Measurements from ENCODE around the gene ABHD12.
"Not testable (repeated sequence)": the region's sequence is repeated elsewhere in the genome, so short reads cannot be mapped to it uniquely, and the experiment has no call there.

ABHD12 gene

GRCh38 chr20:25353747-25354705, 36.6 kb downstream of the ABHD12 start:
- FAIRE-seq (no peak), DNase-seq (ENCODE audit: insufficient read length, low spot score) (no peak)
- TF ChIP-seq POLR2A (IDR thresholded peaks at IDR 0.05; ENCODE audit: low read depth, low read length): no peak

- no peak for TF ChIP-seq POLR2A (IDR thresholded peaks at IDR 0.05; ENCODE audit: low read depth, low read length)
- FAIRE-seq: no peak
- DNase-seq (ENCODE audit: insufficient read length, low spot score): no peak
These were observed 37.3 kb downstream of the ABHD12 start for GRCh38 chr20:25353353-25353746.

- no peak for TF ChIP-seq POLR2A (IDR thresholded peaks at IDR 0.05; ENCODE audit: low read depth, low read length)
- no peak for FAIRE-seq
These were observed 37.9 kb downstream of the ABHD12 start for GRCh38 chr20:25352746-25353145.

DNA sequence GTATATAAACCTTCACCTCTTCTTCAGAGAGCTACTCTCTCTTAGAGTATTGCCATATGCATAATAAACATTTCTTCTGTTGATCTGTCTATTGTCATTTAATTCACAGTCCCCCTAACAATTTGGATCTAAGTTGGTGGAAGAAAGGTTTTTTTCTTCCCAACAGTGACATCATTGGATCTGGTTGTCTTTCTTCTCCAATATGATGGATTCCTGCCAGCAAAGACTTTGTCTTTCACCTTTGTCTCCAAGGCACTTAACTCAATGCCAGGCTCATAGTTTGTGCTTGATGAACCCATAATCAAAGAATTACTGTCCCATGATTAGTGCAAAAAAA, 39.6 kb downstream of the ABHD12 start:
- no peak for DNase-seq (ENCODE audit: insufficient read length, low spot score)
- no peak for TF ChIP-seq POLR2A (IDR thresholded peaks at IDR 0.05; ENCODE audit: low read depth, low read length)
- FAIRE-seq: no peak

More at GRCh38 chr20:25352746-25353145, 37.9 kb downstream of the ABHD12 start:
- no peak for DNase-seq (ENCODE audit: insufficient read length, low spot score)

- DNase-seq (ENCODE audit: insufficient read length, low spot score) (no peak), FAIRE-seq (no peak)
- no peak for TF ChIP-seq POLR2A (IDR thresholded peaks at IDR 0.05; ENCODE audit: low read depth, low read length)
These were observed 44.3 kb downstream of the ABHD12 start for GRCh38 chr20:25346349-25346748.

DNA sequence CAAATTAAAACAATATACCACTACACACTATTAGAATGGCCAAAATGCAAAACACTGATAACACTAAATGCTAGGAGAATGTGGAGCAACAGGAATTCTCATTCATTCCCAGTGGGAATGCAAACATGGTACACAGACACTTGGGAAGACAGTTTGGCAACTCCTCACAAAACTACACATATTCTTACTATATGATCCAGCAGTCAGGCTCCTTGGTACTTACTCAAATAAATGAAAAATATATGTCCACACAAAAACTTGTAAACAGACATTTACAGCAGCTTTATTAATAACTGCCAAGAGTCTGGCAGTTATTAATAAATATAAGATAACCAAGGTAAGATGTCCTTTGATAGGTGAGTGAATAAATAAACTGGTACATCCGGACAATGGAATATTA, 44.9 kb downstream of the ABHD12 start:
- FAIRE-seq (no peak), DNase-seq (ENCODE audit: insufficient read length, low spot score) (no peak)
- no peak for TF ChIP-seq POLR2A (IDR thresholded peaks at IDR 0.05; ENCODE audit: low read depth, low read length)

- FAIRE-seq (no peak), DNase-seq (ENCODE audit: insufficient read length, low spot score) (no peak)
- no peak for TF ChIP-seq POLR2A (IDR thresholded peaks at IDR 0.05; ENCODE audit: low read depth, low read length)
These were observed 46.0 kb downstream of the ABHD12 start for GRCh38 chr20:25344634-25345033.

DNA sequence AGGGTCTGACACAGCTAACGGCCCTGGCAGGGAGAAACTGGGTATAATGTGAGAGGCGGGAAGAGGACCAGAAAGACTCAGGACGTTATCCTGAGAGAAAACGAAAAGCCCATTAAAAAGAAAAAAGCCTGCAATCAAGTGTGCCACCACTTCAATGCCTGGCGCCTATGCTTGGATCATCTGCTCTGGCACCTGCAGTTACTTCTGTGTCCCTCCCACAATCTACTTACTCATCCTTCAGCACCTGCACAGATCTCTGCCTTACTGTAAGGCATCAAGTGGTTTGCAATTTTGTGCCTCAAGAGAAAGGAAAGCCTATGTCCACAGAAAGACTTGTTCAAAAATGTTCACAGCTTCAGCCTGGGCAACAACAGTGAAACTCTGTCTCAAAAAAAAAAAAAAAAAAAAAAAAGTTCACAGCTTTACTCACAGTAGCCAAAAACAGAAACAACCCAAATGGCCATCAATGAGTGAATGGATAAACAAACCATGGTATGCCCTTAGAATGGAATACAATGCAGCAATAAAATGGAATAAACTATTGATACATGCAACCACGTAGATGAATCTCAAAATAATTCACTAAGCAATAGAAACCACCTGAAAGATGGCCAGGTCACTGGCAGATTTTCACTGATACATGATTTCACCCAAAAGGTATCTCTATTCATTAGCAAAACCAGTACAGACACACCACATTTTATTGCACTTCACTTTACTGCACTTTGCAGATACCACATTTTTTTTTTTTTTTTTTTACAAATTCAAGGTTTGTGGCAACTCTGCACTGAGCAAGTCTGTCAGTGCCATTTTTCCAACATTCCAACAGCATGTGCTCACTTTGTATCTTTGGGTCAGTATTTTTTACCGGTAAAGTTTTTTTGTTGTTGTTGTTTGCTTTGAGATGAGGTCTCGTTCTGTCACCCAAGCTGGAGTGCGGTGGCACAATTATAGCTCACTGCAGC, 48.6 kb downstream of the ABHD12 start:
- no peak for FAIRE-seq
- TF ChIP-seq POLR2A (IDR thresholded peaks at IDR 0.05; ENCODE audit: low read depth, low read length): no peak
- no peak for DNase-seq (ENCODE audit: insufficient read length, low spot score)

DNA sequence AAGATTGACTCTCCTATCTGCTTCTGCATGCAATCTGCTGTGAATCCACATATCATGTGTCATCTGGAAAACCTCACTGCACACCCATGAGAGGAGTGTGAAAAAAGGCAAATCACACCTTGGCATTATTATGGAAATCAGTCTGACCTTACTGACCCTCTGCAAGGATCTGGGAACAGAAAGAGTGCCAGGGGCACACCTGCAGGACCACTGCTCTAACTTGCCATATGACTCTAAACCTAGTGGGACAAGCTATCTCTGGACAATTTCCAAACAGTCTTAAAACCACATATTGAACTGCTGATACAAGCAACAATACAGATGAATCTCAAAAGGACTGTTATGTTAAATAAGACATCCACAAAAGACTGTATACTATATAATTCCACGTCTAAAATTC, 50.3 kb downstream of the ABHD12 start:
- no peak for TF ChIP-seq POLR2A (IDR thresholded peaks at IDR 0.05; ENCODE audit: low read depth, low read length)
- FAIRE-seq (no peak), DNase-seq (ENCODE audit: insufficient read length, low spot score) (no peak)

- no peak for DNase-seq (ENCODE audit: insufficient read length, low spot score)
- no peak for TF ChIP-seq POLR2A (IDR thresholded peaks at IDR 0.05; ENCODE audit: low read depth, low read length)
- FAIRE-seq: no peak
These were observed 51.0 kb downstream of the ABHD12 start for GRCh38 chr20:25339608-25340007.

DNA sequence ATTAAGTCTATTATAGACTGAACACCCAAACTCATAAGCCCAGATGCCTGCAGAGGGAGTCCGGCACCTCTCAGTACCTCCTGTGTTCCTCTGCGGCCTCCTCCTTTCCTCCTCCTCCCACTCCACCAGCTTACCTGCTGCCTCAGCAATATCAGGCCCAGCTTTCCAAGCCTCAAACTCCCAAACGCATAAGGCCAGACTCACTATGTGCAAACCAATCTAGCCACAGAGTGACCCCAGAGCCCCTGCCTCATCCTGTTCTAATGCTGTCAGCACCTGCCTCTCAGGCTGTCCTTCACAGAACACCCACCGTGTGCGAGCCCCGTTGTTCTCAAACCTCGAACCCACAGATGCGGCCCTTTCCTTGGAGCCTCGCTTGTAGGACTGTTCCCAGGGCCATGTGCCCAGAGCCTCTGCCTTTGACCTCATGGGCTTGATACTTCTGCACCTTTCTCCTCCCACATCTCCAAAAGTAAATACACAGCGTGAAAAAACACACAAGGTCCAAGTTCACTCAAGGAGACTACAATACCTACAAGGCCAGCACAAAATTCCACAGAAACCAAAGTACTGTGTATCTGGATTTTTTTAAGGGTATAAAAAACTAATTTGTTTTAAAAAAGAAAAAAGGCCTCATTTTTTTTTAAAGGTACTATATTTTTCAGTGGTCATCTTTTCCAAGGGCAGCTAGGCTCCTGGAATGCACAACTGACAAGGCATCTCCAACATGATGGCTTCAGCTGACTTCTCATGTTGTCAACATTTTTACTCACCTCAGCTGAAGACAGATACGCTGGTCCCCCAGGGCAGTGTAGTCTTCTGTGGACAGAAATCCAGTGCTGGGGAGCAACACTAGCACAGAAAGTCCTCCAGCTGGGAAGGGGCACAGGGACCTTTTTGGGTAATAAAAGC, 52.3 kb downstream of the ABHD12 start:
- TF ChIP-seq POLR2A (IDR thresholded peaks at IDR 0.05; ENCODE audit: low read depth, low read length): no peak
- DNase-seq (ENCODE audit: insufficient read length, low spot score): no peak
- FAIRE-seq: no peak

DNA sequence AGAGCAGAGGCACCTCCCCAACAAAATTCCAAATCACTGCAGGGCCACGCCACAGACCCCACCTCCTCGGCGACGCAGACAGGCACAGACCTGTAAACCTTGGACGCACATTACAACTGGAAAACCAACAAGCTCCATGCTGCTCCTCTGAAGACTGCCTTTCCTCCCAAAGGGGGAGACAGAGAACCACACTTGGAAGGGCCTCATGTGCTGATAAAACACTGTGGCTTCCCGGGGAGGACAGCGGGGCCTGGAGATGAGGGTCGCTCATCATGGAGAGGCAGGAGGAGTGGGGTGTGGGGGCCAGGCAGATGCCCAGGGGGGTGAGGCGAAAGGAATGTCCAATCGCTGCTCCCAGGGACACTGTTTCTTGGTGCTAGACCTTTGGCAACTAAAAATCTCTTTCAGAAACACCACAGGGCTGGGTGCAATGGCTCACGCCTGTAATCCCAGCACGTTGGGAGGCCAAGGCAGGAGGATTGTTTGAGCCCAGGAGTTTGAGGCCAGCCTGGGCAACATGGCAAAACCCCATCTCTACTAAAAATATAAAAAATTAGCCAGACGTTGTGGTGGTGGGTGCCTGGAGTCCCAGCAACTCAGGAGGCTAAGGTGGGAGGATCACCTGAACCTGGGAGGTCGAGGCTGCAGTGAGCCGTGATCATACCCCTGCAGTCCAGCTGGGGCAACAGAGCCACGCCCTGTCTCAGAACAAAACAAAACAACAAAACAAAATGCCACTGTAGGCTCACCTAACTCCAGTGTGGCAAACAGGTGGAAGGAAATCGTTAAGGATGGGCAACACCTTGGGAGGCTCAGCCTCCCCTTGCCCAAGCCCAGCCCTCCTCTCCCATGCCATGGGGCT, 53.8 kb downstream of the ABHD12 start:
- no peak for FAIRE-seq

DNA sequence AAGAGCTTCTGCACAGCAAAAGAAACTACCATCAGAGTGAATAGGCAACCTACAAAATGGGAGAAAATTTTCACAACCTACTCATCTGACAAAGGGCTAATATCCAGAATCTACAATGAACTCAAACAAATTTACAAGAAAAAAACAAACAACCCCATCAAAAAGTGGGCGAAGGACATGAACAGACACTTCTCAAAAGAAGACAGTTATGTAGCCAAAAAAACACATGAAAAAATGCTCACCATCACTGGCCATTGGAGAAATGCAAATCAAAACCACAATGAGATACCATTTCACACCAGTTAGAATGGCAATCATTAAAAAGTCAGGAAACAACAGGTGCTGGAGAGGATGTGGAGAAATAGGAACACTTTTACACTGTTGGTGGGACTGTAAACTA, 55.7 kb downstream of the ABHD12 start:
- not testable (repeated sequence) for FAIRE-seq; DNase-seq (ENCODE audit: insufficient read length, low spot score)

More for the DNA sequence above, 53.8 kb downstream of the ABHD12 start:
- no peak for DNase-seq (ENCODE audit: insufficient read length, low spot score)
- no peak for TF ChIP-seq POLR2A (IDR thresholded peaks at IDR 0.05; ENCODE audit: low read depth, low read length)

Data from H54 (cell line).